Measurements from ENCODE around the gene NKAPL. TPM values are rescaled to one million over a fixed set of nuclear protein-coding genes. Genes with fewer than 3 reads are reported as not detected.

NKAPL gene
- total and polyA plus RNA-seq, 2 of the 13 experiments (the other 11 are each of a cell fraction or from before 2014, with no cell fraction given), result not detected

- TF ChIP-seq IKZF1 (IDR thresholded peaks at IDR 0.05) (no peak), ZNF407 (CRISPR knock-in tag; IDR thresholded peaks at IDR 0.05; ENCODE audit: not compliant biosample characterization) (no peak), ZBTB34 (CRISPR knock-in tag; IDR thresholded peaks at IDR 0.05) (no peak), SMAD1 (CRISPR knock-in tag; IDR thresholded peaks at IDR 0.05; ENCODE audit: borderline replicate concordance, low read depth) (peak; percentile 87; the same call in 1 of the 2 replicates), BCL6 (CRISPR knock-in tag; IDR thresholded peaks at IDR 0.05) (peak; percentile 60), ZNF629 (CRISPR knock-in tag; conservative IDR thresholded peaks at IDR 0.05) (0 out of 2 replicates have a peak, but pooled peaks have one; percentile 7), CCAR2 (optimal IDR thresholded peaks at IDR 0.05; ENCODE audit: low read depth, low read length) (peak; percentile 18), SMAD3 (CRISPR knock-in tag; IDR thresholded peaks at IDR 0.05) (peak; percentile 93), GZF1 (CRISPR knock-in tag; IDR thresholded peaks at IDR 0.05) (no peak), ZNF33A (CRISPR knock-in tag; IDR thresholded peaks at IDR 0.05; ENCODE audit: borderline replicate concordance) (peak; percentile 87; the same call in 1 of the 2 replicates), RFXAP (CRISPR knock-in tag; IDR thresholded peaks at IDR 0.05; ENCODE audit: borderline replicate concordance) (0 out of 2 replicates have a peak, but pooled peaks have one; percentile 40), MIXL1 (CRISPR knock-in tag; IDR thresholded peaks at IDR 0.05) (peak; percentile 92), ZBTB8A (CRISPR knock-in tag; IDR thresholded peaks at IDR 0.05; ENCODE audit: borderline replicate concordance, low read depth) (no peak), ELF4 (CRISPR knock-in tag; IDR thresholded peaks at IDR 0.05; ENCODE audit: borderline replicate concordance) (no peak), ZFYVE20 (CRISPR knock-in tag; IDR thresholded peaks at IDR 0.05; ENCODE audit: borderline replicate concordance, low read depth) (no peak), BCLAF1 (IDR thresholded peaks at IDR 0.05) (no peak)
Measured at GRCh38 chr6:28252009-28252975, 6.8 kb upstream of the NKAPL start, which contains the start of gene ZKSCAN4 (continued).

Data from HepG2 (cell line).